Measurements from ENCODE around the gene SQOR.

DNA sequence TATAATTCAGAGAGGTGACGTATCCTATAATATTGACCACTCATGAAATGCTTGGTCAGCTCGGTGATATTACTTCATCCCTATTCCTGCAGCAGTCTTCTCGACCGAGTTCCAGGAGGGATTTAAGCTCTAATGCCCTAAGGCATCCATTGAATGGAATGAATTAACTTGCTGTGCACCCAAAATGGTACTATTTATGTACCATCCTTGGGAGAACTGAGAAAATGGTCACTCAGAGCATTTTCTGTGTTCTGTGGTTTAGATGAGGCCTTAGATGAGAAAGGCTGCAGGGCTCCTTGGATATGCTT lies 47.0 kb upstream of the SQOR start:
- TF ChIP-seq, protein P1, sequence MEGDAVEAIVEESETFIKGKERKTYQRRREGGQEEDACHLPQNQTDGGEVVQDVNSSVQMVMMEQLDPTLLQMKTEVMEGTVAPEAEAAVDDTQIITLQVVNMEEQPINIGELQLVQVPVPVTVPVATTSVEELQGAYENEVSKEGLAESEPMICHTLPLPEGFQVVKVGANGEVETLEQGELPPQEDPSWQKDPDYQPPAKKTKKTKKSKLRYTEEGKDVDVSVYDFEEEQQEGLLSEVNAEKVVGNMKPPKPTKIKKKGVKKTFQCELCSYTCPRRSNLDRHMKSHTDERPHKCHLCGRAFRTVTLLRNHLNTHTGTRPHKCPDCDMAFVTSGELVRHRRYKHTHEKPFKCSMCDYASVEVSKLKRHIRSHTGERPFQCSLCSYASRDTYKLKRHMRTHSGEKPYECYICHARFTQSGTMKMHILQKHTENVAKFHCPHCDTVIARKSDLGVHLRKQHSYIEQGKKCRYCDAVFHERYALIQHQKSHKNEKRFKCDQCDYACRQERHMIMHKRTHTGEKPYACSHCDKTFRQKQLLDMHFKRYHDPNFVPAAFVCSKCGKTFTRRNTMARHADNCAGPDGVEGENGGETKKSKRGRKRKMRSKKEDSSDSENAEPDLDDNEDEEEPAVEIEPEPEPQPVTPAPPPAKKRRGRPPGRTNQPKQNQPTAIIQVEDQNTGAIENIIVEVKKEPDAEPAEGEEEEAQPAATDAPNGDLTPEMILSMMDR (IDR thresholded peaks at IDR 0.05; ENCODE audit: insufficient read depth, low read length) = no peak
- no peak for TF ChIP-seq POLR2AphosphoS5 (IDR thresholded peaks at IDR 0.05; ENCODE audit: low read depth)
- TF ChIP-seq GABPA (IDR thresholded peaks at IDR 0.05; ENCODE audit: low read depth) = no peak
- TF ChIP-seq, protein P2, sequence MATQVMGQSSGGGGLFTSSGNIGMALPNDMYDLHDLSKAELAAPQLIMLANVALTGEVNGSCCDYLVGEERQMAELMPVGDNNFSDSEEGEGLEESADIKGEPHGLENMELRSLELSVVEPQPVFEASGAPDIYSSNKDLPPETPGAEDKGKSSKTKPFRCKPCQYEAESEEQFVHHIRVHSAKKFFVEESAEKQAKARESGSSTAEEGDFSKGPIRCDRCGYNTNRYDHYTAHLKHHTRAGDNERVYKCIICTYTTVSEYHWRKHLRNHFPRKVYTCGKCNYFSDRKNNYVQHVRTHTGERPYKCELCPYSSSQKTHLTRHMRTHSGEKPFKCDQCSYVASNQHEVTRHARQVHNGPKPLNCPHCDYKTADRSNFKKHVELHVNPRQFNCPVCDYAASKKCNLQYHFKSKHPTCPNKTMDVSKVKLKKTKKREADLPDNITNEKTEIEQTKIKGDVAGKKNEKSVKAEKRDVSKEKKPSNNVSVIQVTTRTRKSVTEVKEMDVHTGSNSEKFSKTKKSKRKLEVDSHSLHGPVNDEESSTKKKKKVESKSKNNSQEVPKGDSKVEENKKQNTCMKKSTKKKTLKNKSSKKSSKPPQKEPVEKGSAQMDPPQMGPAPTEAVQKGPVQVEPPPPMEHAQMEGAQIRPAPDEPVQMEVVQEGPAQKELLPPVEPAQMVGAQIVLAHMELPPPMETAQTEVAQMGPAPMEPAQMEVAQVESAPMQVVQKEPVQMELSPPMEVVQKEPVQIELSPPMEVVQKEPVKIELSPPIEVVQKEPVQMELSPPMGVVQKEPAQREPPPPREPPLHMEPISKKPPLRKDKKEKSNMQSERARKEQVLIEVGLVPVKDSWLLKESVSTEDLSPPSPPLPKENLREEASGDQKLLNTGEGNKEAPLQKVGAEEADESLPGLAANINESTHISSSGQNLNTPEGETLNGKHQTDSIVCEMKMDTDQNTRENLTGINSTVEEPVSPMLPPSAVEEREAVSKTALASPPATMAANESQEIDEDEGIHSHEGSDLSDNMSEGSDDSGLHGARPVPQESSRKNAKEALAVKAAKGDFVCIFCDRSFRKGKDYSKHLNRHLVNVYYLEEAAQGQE (IDR thresholded peaks at IDR 0.05; ENCODE audit: insufficient replicate concordance, low read depth) = no peak
- no peak for TF ChIP-seq SPI1 (IDR thresholded peaks at IDR 0.05; ENCODE audit: borderline replicate concordance, low read depth)
